Stimulated activated naive CD8-positive, alpha-beta T cell treated with anti-CD3 and anti-CD28 coated beads, Interleukin-15, Interleukin-2, amounts not matched to agents 100 ng/mL and 50 ng/mL, for 24 hours (primary cell): Measurements from ENCODE around the gene STK39.

ENCODE experiments used
- H3K27ac Mint-ChIP-seq: one replicate; pipeline ENCODE4 v1.8.0; 2021; ENCODE audit warnings: mild to moderate bottlenecking, mixed read lengths
- H3K27me3 Mint-ChIP-seq: one replicate; pipeline ENCODE4 v1.8.0; 2021; ENCODE audit warnings: mixed read lengths
- H3K36me3 Mint-ChIP-seq: one replicate; pipeline ENCODE4 v1.8.0; 2021; ENCODE audit warnings: low read depth, mixed read lengths
- H3K4me1 Mint-ChIP-seq: one replicate; pipeline ENCODE4 v1.8.0; 2021; ENCODE audit warnings: low read depth, mixed read lengths
- H3K4me3 Mint-ChIP-seq: one replicate; pipeline ENCODE4 v1.8.0; 2021; ENCODE audit warnings: mild to moderate bottlenecking, mixed read lengths
- H3K9me3 Mint-ChIP-seq: one replicate; pipeline ENCODE4 v1.8.0; 2021; ENCODE audit warnings: mixed read lengths

Gene STK39

DNA sequence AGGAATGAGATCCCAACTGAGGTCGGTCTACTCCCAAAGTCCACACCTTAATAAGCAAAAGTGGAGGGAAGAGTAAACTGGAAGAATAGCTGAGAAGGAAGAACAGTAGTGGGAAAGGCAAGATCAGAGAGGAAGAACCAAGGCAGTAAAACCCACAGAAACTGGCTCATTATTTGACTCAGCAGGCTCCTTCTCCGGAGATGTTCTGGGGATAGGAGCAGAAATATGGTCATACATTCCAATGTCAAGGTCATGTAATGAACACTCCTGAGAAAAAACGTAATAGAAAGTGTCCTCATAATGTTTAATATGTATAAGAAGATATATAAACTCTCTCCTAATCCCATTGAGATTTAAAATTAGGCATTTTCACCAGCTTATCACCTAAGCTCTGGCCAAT is 39.5 kb downstream of the STK39 start:
- H3K4me1 Mint-ChIP-seq, result peaks cover 65% of the 10 kb centered on the region
- H3K9me3 Mint-ChIP-seq, result no peaks in the 10 kb centered on the region
- H3K27me3 Mint-ChIP-seq, result no peaks in the 10 kb centered on the region
- H3K27ac Mint-ChIP-seq, result peak overlapping the region; percentile 40
- H3K4me3 Mint-ChIP-seq, result no peak overlapping the region
- H3K36me3 Mint-ChIP-seq, result peaks cover 17% of the 10 kb centered on the region

DNA sequence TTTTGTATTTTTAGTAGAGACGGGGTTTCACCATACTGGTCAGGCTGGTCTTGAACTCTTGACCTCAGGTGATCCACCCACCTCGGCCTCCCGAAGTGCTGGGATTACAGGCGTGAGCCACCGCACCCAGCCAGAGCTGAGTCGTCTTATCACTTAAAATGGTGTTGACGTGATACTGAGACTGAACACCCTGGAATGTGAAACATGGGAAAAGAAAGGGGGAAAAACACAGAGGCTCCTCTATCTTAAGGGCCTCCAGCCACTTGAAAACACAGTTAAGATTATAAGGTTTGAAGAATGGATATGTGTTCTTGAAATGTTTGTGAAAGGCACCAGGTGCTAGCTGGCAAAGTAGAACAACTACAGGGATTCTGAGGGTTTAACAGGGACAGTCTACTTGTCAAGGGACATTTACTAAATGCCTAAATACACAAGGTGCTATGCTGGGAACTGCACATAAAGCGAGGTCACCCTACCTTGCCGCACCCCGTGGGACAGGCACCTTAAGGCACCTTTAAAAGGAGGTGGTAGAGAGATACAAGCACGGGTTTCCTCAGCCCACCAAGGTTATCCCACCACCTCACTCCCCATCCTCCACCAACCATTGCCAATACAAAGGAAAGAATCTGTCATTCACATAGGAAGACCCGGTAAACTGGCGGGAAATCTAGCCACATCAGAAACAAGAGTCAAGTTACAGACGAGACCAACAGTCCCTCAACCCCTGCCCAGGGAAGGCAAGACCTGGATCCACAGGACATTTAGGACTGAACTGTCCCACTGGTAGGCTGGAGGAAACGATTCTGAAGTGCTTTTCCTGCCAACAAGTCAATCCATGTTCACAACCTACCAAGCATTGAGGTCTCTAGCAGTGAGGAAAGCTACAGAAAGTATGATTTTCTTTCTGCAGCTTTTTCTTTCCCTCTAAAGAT is 43.4 kb downstream of the STK39 start:
- Mint-ChIP-seq H3K27ac (no peak overlapping the region), H3K9me3 (no peaks in the 10 kb centered on the region), H3K4me1 (peaks cover 65% of the 10 kb centered on the region), H3K27me3 (no peaks in the 10 kb centered on the region), H3K36me3 (peaks cover 17% of the 10 kb centered on the region), H3K4me3 (no peak overlapping the region)

DNA sequence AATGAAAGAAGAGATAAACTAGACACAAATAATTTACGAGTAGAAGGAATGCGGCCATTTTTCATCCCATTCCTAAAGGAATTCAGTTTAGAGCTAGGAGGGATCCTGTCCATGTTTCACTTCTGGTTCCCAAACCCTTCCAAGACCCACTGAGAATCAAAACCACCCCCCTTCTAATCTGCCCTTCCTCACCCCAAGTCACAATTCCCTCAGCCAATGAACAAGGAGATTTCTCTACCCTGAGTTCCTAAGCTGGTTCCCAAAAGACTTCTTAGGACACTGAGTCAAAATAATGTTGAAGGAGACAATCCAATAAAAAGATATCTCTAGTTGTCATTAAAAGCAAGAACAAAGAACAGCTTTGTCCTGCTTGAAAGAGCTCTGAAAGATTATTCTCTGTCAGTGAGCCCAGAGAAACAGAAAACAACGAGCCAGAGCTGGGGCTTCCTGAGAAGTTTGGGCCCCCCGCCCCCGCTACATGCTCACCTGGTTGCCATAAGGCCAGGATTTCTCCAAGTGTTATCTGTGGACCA is 45.7 kb downstream of the STK39 start:
- no peak overlapping the region for H3K4me3 Mint-ChIP-seq
- no peak overlapping the region for H3K27ac Mint-ChIP-seq
- H3K27me3 Mint-ChIP-seq, result no peaks in the 10 kb centered on the region
- H3K9me3 Mint-ChIP-seq, result no peaks in the 10 kb centered on the region
- peaks cover 58% of the 10 kb centered on the region for H3K4me1 Mint-ChIP-seq
- H3K36me3 Mint-ChIP-seq, result peaks cover 15% of the 10 kb centered on the region

DNA sequence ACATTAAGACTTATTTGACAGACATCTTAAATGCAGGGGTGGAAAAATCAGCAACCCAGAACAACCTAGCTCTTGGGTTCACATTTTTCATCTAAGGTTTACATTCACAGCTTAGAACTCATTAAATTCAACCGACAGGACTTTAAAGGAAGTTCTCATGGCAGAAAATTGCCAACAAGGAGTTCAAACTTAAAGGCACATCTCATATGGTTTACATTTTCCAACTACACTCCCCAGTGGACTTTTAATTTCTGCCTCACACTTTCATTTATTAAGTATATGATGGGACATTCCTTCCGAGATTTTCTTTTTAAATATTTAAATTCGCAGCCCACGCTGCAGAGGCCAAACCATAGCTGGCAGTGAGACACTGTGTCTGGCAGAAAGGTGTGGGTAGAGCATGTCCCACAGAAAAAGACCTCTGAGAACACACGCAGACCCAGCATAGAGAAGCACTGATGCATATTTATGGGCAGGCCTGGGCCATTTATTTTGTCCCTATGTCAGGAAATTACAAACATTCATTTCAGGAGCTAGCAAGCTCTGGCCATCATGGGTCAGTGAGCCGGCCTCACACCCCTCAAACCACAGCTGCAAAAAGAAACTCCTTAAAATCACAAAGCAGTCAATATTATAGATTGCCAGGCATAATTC is 46.3 kb downstream of the STK39 start:
- Mint-ChIP-seq H3K4me3 (no peak overlapping the region), H3K36me3 (peaks cover 17% of the 10 kb centered on the region), H3K27me3 (no peaks in the 10 kb centered on the region), H3K27ac (no peak overlapping the region), H3K4me1 (peaks cover 63% of the 10 kb centered on the region), H3K9me3 (no peaks in the 10 kb centered on the region)

DNA sequence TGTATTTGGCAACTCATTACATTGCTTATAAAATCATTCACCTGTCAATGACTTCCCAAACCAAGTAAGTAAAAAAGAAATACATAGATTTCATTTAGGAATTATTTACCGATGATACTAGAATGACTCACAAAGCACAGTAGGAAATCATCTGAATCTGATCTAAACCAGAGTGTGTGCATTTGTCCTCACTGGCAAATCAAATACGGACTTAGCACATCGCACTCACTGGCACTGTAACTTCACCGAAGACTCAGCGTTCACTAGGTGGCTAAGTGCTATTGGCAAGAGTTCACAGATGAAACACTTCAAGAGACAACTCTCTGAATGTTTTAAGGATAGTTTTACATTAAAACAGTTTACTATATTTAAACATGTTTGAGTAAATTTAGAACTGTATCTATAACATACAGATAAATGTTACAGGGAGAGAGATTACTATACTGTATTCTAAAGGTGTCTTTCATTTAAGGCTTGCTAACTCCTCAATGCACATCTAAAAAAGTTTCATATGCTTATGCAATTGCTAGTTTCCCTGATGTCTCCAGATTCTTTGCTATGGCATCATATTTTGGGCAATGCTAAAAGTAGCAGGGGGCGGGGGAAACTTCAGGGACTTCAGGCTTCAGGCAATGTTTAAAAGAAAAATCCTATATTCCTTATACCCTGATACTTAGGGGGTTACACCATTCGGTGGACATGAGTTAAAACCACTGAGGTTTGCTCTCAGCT is 48.8 kb downstream of the STK39 start:
- Mint-ChIP-seq H3K4me3 (no peak overlapping the region), H3K36me3 (peaks cover 17% of the 10 kb centered on the region), H3K9me3 (no peaks in the 10 kb centered on the region), H3K4me1 (peaks cover 84% of the 10 kb centered on the region), H3K27ac (no peak overlapping the region), H3K27me3 (no peaks in the 10 kb centered on the region)

DNA sequence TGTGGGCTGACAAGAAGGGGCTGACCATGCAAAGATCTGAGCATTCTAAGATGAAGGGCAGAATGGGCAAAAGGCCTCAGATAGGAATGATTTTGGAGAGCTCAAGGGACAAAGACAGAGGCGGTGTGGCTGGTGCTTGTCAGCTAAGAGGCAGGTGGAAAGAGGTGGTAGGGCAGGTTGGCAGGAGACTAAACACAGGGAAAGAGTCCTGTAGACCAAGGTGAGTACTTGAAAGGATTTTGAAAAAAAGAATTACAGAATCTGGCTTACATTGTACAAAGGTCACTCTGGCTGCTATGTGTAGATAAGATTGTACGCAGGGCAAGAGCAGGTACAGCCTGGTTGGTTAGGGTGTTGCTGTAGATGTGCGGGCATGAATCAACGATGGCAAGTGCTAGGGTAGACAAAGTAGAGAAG is 50.6 kb downstream of the STK39 start:
- Mint-ChIP-seq H3K9me3 (no peaks in the 10 kb centered on the region), H3K36me3 (peaks cover 8% of the 10 kb centered on the region), H3K27ac (peak overlapping the region; percentile 2), H3K27me3 (no peaks in the 10 kb centered on the region), H3K4me1 (peaks cover 89% of the 10 kb centered on the region), H3K4me3 (no peak overlapping the region)

DNA sequence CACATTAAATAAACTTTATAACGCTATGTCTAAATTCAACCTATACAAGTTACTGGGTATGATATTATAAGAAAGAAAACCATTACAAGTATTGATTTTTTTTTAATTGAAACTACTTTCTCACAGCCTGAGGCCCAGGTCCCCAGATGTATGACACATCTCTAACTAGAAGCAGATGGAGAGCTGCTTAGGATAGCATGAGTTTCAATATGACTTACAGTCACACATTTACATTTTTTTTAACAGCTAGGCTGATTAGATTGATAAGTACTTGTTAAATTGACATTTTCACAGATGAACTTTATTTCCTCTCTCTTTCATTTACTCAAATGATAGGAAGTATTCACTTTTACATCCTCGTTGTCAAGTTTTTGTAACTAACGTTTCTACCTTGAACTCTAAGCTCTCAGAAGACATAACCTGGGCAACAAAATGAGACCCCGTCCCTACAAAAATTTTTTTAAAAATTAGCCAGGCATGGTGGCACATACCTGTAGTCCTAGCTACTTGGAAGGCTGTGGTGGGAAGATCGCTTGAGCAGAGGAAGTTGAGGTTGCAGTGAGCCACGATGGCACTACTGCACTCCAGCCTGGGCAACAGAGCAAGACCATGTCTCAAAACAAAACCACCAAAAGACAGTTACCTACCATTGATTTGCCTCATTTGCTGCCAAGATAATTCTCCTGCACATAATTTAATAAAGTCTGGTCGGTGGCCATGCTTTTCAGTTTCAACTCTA is 52.4 kb downstream of the STK39 start:
- peaks cover 91% of the 10 kb centered on the region for H3K4me1 Mint-ChIP-seq
- peak overlapping the region; percentile 97 for H3K27ac Mint-ChIP-seq
- peaks cover 8% of the 10 kb centered on the region for H3K36me3 Mint-ChIP-seq
- H3K27me3 Mint-ChIP-seq, result no peaks in the 10 kb centered on the region
- no peaks in the 10 kb centered on the region for H3K9me3 Mint-ChIP-seq
- peak overlapping the region; percentile 70 for H3K4me3 Mint-ChIP-seq

DNA sequence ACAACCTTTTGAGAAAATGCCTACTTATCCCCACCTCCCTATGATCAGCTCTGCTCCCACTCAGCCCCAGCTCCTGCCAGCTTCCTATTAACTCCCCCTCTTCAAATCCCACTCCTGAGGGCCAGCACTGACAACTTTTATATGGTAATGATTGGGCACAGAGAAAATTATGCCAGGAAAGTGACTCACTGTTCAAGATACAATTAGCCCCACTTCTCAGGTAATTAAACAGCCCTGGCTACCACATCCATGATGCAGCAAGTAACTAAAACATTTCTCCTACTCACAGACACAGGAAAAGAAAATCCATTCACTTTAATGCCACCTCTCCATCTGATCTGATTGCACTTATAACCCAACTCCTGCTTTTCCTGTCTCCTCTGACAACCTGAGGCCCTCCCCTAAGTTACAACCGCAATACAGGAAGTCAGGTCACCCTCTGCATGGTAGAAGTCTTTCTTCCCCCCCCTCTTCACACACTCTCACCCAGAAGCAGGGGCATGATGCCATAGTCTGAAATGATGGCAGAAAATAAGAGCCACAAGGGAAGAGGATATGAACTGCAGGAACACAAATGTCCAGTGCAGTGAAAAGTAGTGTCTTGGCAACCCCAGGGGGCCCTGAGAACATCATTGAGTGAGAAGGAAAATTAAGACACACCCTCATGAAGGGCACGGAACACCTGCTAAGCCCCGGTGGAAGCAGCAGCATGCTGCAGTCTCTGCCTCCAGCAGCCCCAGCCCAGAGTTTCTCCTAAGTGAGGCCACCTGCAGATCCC is 54.4 kb downstream of the STK39 start:
- no peaks in the 10 kb centered on the region for H3K27me3 Mint-ChIP-seq
- no peaks in the 10 kb centered on the region for H3K9me3 Mint-ChIP-seq
- H3K36me3 Mint-ChIP-seq, result peaks cover 8% of the 10 kb centered on the region
- peak overlapping the region; percentile 39 for H3K4me3 Mint-ChIP-seq
- H3K27ac Mint-ChIP-seq, result peak overlapping the region; percentile 74
- peaks cover 82% of the 10 kb centered on the region for H3K4me1 Mint-ChIP-seq

DNA sequence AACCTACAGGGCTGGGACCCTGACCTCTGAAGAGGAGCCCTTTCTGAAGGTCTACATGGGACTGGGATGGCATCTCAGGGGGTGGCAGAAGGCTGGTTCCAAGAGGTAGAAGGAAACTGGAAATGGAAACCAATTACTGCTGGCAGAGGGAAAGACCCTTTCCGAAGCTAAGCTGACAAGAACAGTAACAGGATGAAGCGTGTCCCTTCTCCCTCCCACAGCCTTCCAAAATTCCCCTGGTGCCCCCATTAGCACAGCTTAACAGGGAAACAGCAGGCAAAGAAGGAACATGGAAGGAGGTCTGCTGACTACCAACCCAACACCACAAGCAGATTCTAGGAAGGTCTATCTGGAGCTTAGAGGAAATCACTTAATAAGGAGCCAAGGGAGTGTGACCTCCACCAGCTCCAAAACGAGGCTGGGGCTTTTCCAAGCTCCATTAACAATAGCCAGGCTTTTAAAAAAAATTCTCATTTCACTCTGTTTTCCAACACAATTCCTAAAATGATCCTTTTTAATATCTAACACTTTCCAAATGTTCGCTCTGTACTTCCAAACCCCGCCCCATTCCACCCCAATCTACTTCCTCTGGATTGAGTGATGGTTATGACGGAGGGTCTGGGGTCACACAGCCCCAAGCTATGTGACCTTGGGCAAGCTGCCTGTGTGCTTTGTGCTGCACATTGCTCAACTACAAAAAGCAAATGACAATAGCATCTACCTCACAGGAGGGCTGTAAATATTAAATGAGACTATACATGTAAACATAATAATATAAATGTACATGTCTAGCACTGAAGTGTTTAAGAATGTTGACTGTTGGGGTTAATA is 55.2 kb downstream of the STK39 start:
- no peaks in the 10 kb centered on the region for H3K27me3 Mint-ChIP-seq
- peaks cover 85% of the 10 kb centered on the region for H3K4me1 Mint-ChIP-seq
- no peak overlapping the region for H3K27ac Mint-ChIP-seq
- peaks cover 8% of the 10 kb centered on the region for H3K36me3 Mint-ChIP-seq
- no peaks in the 10 kb centered on the region for H3K9me3 Mint-ChIP-seq
- H3K4me3 Mint-ChIP-seq, result no peak overlapping the region

DNA sequence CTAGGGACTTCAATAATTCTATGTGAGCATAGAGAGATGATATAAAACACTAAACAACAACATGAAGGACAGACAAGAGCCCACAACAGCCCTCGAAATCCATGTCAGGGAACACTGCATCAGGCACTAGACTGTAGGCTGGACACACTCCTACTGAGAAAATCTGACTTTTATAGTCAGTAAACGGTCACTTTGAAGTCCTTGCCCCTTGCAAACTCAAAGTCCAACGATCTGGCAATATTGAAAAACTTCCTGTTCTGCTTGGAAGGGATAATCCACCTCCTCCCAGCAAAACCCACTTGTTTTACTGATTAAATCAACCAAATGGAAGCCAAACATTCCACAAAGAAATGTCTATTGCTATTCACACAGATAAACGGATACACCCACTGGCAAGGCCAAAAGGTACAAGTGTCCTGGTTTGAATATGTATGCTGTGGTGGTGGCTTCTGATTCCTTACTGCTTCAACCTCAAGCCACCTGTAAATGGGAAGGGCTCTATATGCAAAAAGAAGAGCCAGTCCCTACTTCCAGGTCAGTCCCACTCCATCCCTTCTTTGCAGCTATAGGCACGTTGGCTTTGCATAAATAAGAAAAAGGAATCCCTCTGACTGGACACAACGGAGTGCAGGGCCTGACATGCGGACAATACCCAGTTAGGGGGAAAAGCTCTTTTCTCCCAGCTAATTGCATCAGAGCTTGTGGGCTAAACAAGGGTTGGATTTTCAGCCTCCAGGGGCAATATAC is 56.6 kb downstream of the STK39 start:
- Mint-ChIP-seq H3K27me3 (no peaks in the 10 kb centered on the region), H3K4me1 (peaks cover 81% of the 10 kb centered on the region), H3K27ac (no peak overlapping the region), H3K9me3 (no peaks in the 10 kb centered on the region), H3K4me3 (no peak overlapping the region), H3K36me3 (no peaks in the 10 kb centered on the region)

DNA sequence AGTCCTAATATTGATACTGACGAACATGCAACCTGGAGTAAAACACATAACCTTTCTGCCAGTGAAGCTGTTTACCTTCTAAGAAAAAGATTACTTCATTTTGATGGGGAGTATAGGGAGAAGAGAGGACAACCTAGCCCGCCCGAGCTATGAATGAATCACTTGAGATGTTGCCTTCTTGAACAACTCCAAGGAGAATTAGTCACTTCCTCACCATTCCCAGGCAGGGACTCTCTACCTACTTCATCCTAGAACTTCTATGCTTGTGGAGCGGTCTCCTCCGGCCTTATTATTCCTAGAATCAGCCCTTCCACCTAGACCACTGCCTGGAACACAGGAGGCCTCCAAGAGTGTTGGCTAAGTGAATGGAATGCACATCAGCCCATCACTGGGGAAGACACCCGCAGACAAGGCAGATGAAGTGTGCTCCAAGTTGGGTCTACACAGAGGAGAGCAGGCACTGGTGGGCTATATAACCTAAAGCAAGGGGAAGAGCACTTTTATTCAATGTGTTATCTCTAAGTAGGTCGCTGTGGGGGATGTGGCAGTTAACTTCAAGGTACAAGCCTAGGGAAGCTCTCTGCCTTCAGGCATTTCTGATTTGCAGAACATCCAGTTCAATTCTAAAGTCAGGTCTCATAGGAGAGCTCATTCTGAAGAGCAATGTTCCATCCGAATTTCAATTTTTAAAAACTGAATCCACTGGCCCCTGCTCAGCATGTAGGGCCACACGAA is 57.4 kb downstream of the STK39 start:
- Mint-ChIP-seq H3K4me3 (no peak overlapping the region), H3K27me3 (no peaks in the 10 kb centered on the region), H3K36me3 (no peaks in the 10 kb centered on the region), H3K4me1 (peaks cover 81% of the 10 kb centered on the region), H3K27ac (no peak overlapping the region), H3K9me3 (no peaks in the 10 kb centered on the region)

DNA sequence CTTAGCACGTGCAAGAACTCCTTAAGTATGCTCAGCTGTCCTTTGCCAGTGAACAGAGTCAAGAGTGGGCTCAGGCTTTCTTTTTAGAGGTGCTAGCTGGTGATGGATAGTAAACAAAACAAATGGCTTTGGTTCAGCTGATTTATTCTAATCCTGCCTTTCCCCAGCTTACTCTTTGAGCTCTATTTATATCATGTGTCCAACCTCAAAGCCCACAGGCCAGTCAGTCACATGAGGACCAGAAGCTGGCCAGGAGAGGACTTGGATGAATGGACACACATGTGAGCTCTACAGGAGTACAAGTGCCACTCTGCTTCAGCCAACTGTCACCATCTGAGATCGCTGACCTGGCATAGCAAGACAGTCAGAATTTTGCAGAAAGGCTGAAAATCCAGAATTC is 59.4 kb downstream of the STK39 start:
- Mint-ChIP-seq H3K9me3 (no peaks in the 10 kb centered on the region), H3K27ac (no peak overlapping the region), H3K36me3 (no peaks in the 10 kb centered on the region), H3K27me3 (no peaks in the 10 kb centered on the region), H3K4me3 (no peak overlapping the region), H3K4me1 (peaks cover 81% of the 10 kb centered on the region)
